ENCODE data around the gene TRPM1.

GRCh38 chr15:30953183-30953582 lies 148.3 kb downstream of the TRPM1 start:
- TF ChIP-seq CTCF (IDR thresholded peaks at IDR 0.05): no peak
- no peak for TF ChIP-seq POLR2AphosphoS5 (IDR thresholded peaks at IDR 0.05)

All from gastroesophageal sphincter (tissue), 3 donors.